Panc1 (cell line): ENCODE measurements around the gene KIF1A. TPM values are rescaled to one million over a fixed set of nuclear protein-coding genes. Genes with fewer than 3 reads are reported as not detected.

Experiments used
- ATAC-seq: fragments of 200-7000 bp; cut with Tn5 transposase; 2 replicates; pipeline ENCODE4 v1.9.1; 2020; ENCODE audit warnings: mild to moderate bottlenecking, moderate library complexity
- BruUV-seq: library from RNA; stranded (reverse); fragments of 400-500 nt; replicated peaks from 2 replicates; lab custom pipeline; 2021; lab: Mats Ljungman, UMichigan
- CTCF ChIA-PET: fragments of 300-600 bp; sonication (Branson Sonifier 250); formaldehyde crosslinking; loops from one replicate; lab custom pipeline; 2022; ENCODE audit warnings: antibody characterized with exemption; lab: Charles Lee
- POLR2A ChIA-PET: fragments of 300-600 bp; sonication (Branson Sonifier 250); formaldehyde crosslinking; loops from one replicate; lab custom pipeline; 2022; ENCODE audit warnings: antibody characterized with exemption; lab: Charles Lee
- DNase-seq: peaks from one replicate; pipeline ENCODE4 v3.0.0-alpha.2; 2010; ENCODE audit warnings: low read depth, low spot score
- H3K27ac ChIP-seq: 2 replicates; pipeline ENCODE4 v1.5.1; 2011; ENCODE audit warnings: mild to moderate bottlenecking, low read length, inconsistent platforms
- H3K27me3 ChIP-seq: fragments of 200-500 bp; sonication (Bioruptor generic); 2 replicates; pipeline ENCODE4 v1.6.0; 2014; ENCODE audit warnings: low read length, inconsistent platforms; ENCODE audit not compliant: control insufficient read depth, insufficient read depth
- H3K36me3 ChIP-seq: fragments of 200-500 bp; sonication (Bioruptor generic); 2 replicates; pipeline ENCODE4 v1.5.1; 2014; ENCODE audit warnings: inconsistent platforms, mild to moderate bottlenecking, low read length, moderate library complexity; ENCODE audit not compliant: control insufficient read depth, insufficient read depth
- H3K4me1 ChIP-seq: 2 replicates; pipeline ENCODE4 v1.5.1; 2011; ENCODE audit warnings: inconsistent platforms, mild to moderate bottlenecking, low read length, moderate library complexity; ENCODE audit not compliant: control insufficient read depth, insufficient read depth
- H3K4me3 ChIP-seq, 2 experiments: 2 replicates each; pipeline ENCODE4 v1.5.1; 2011 to 2012; ENCODE audit warnings: low read depth in 2 of 2, low read length in 2 of 2, mild to moderate bottlenecking in 2 of 2, inconsistent platforms in 1 of 2, moderate library complexity in 1 of 2
- H3K9me3 ChIP-seq: fragments of 200-500 bp; sonication (Bioruptor generic); 2 replicates; pipeline ENCODE4 v1.5.1; 2014; ENCODE audit warnings: low read depth, mild to moderate bottlenecking, inconsistent platforms, low read length, moderate library complexity; ENCODE audit not compliant: control insufficient read depth, insufficient read depth
- CTCF ChIP-seq: fragments of 450-650 bp; IDR thresholded peaks from 2 replicates; pipeline ENCODE4 v1.5.1; 2017; ENCODE audit warnings: mild to moderate bottlenecking
- POLR2AphosphoS5 ChIP-seq: IDR thresholded peaks from 2 replicates; pipeline ENCODE4 v1.6.1; 2012; ENCODE audit warnings: mild to moderate bottlenecking, low read depth, low read length, moderate library complexity
- REST ChIP-seq, 2 experiments: IDR thresholded peaks; 2 replicates each; pipeline ENCODE4 v1.6.1; 2011 to 2012; ENCODE audit warnings: low read depth in 2 of 2, control low read depth in 1 of 2, low read length in 1 of 2, mild to moderate bottlenecking in 1 of 2, moderate library complexity in 1 of 2; ENCODE audit not compliant: insufficient read depth in 1 of 2
- SIN3A ChIP-seq: IDR thresholded peaks from 2 replicates; pipeline ENCODE4 v1.6.1; 2012; ENCODE audit warnings: low read depth, mild to moderate bottlenecking, low read length, moderate library complexity, borderline replicate concordance; ENCODE audit not compliant: insufficient read depth
- TCF7L2 ChIP-seq: IDR thresholded peaks from 2 replicates; pipeline ENCODE4 v1.6.1; 2011; ENCODE audit warnings: mild to moderate bottlenecking, low read depth, low read length, inconsistent platforms
- in situ Hi-C: cut with HindIII; loops from 2 replicates; pipeline ENCODE4 v1.10.0; 2016; ENCODE audit warnings: low sequenced_read_pairs, low pct_unique_long_range_greater_than_20kb
- intact Hi-C: fragments of 100-400 bp; cut with micrococcal nuclease; formaldehyde crosslinking; loops from one replicate; pipeline ENCODE4 v1.10.0; 2022; ENCODE audit not compliant: unreplicated experiment
- total RNA-seq: library from RNA; stranded (reverse); gene quantifications from one replicate; pipeline ENCODE4 v1.2.1, GENCODE V29; 2021; ENCODE audit not compliant: unreplicated experiment

KIF1A gene
- total RNA-seq, 1 experiment from 2014 or later, result 132 TPM

GRCh38 chr2:240687741-240688552 lies 132.1 kb downstream of the KIF1A start:
- H3K4me1 ChIP-seq, result no peaks in the 10 kb centered on the region
- H3K4me3 ChIP-seq, result no peak overlapping the region
- DNase-seq (no peak), ATAC-seq (no peak)
- no peaks in the 10 kb centered on the region for H3K36me3 ChIP-seq
- no peak overlapping the region for H3K27ac ChIP-seq
- no TSS peak for BruUV-seq
- CTCF ChIA-PET, result no interaction called here
- POLR2A ChIA-PET, result no interaction called here
- in situ Hi-C loops (no loop called here), intact Hi-C loops (no loop called here)
- TF ChIP-seq CTCF, result no peak
- no peak for TF ChIP-seq TCF7L2
- TF ChIP-seq SIN3A, result no peak
- no peak for TF ChIP-seq POLR2AphosphoS5
- TF ChIP-seq REST (IDR thresholded peaks at IDR 0.05; ENCODE audit: insufficient read depth in 1 of 2, low read depth in 2 of 2, low read length in 1 of 2), result no peak
- H3K27me3 ChIP-seq, result no peaks in the 10 kb centered on the region
- H3K9me3 ChIP-seq, result no peaks in the 10 kb centered on the region

DNA sequence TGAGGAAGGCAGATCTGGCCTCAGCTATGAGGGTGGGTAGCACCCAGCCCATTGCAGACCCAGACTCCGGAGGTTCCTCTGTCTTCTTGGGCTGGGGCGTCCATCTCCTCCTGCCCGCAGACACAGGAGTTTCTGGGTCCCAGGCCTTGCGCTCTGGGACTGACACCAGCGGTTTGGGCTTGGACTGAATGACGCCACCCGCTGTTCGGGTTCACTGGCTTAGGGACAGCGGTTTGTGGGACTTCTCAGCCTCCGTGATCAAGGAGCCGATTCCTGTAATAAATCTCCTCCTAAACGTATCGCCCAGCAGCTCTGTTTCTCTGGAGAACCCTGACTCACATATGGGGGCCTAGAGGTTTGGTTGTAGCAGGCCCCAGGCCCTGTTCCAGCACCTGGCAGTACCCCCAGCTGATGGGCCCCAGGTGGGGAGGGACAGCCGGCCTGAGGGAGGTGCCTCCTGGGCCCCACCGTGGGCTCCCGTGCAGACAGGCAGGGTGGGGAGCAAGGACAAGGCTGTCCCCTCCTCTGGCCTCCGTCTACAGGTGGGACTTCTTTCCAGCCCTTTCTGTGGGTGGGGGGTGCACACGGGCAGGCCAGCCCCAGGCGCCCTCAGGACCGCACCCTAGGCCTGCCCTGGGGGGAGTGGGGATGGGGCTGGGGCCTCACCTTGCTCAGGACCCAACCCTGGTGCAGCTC lies 132.8 kb downstream of the KIF1A start:
- ATAC-seq (no peak), DNase-seq (no peak)
- TF ChIP-seq CTCF (no peak), TCF7L2 (no peak)
- CTCF ChIA-PET, result no interaction called here
- BruUV-seq, result no TSS peak
- in situ Hi-C loops (no loop called here), intact Hi-C loops (no loop called here)
- H3K4me3 ChIP-seq, result no peak overlapping the region
- H3K27me3 ChIP-seq, result no peaks in the 10 kb centered on the region
- H3K4me1 ChIP-seq, result no peaks in the 10 kb centered on the region
- no peaks in the 10 kb centered on the region for H3K36me3 ChIP-seq
- no peaks in the 10 kb centered on the region for H3K9me3 ChIP-seq
- POLR2A ChIA-PET, result no interaction called here
- H3K27ac ChIP-seq, result no peak overlapping the region
